ENCODE measurements around the gene ARHGAP9. TPM values are rescaled to one million over a fixed set of nuclear protein-coding genes. Genes with fewer than 3 reads are reported as not detected.

ARHGAP9 gene
- total and polyA plus RNA-seq, 2 of the 8 experiments (the other 6 are each of a cell fraction or from before 2014, with no cell fraction given) = 3.2 to 6.0 TPM

GRCh38 chr12:57431654-57432188 is 47.9 kb downstream of the ARHGAP9 start:
- no peak overlapping the region for H3K4ac ChIP-seq (replicated peaks; ENCODE audit: insufficient read length, low read depth, low read length)
- no peak overlapping the region; a peak in 1 of 7 replicates for H3K9ac ChIP-seq (replicated peaks in 1 of 4; ENCODE audit: extremely low read depth in 1 of 4, low read depth in 3 of 4, low read length in 3 of 4)
- ChIA-PET CTCF (ENCODE audit: partially characterized antibody) (interaction anchor here (1.3 to 7.7 kb wide), 4 partner anchors 21 to 218 kb away, joined by 3 to 112 read pairs (median 4); partner anchors contain the start of gene INHBE), POLR2A (ENCODE audit: partially characterized antibody) (interaction anchor here (0.9 to 13.2 kb wide), 2 partner anchors 12 to 19 kb away, joined by 3 to 168 read pairs; partner anchors contain the start of gene INHBE)
- H3K79me2 ChIP-seq (ENCODE audit: control insufficient read depth in 1 of 2, insufficient read depth in 2 of 2, low read length in 2 of 2) = peaks cover 0 to 14% of the 10 kb centered on the region in 2 experiments; a peak in 2 of 4 replicates
- H3K14ac ChIP-seq (ENCODE audit: insufficient read length) = no peak overlapping the region
- no peak for TF ChIP-seq CREB1 (IDR thresholded peaks at IDR 0.05)
- TF ChIP-seq SP4 (IDR thresholded peaks at IDR 0.05; ENCODE audit: low read length) = no peak
- TF ChIP-seq NANOG (IDR thresholded peaks at IDR 0.05; ENCODE audit: insufficient read depth, low read depth, low read length, poor library complexity, severe bottlenecking) = no peak
- no peak for TF ChIP-seq POLR2AphosphoS5 (IDR thresholded peaks at IDR 0.05; ENCODE audit: low read depth, low read length)
- no peak for TF ChIP-seq CBX8 (IDR thresholded peaks at IDR 0.05; ENCODE audit: borderline replicate concordance, low read depth, low read length)
- no peak for TF ChIP-seq FOSL1 (IDR thresholded peaks at IDR 0.05; ENCODE audit: insufficient read depth, low read depth, low read length)
- TF ChIP-seq HDAC2 (IDR thresholded peaks at IDR 0.05; ENCODE audit: borderline replicate concordance in 1 of 2, low read depth in 2 of 2, low read length in 2 of 2) = no peak
- no peak for TF ChIP-seq KDM1A (IDR thresholded peaks at IDR 0.05; ENCODE audit: borderline replicate concordance, low read length)
- no peak for TF ChIP-seq MAFK (IDR thresholded peaks at IDR 0.05; ENCODE audit: low read depth, low read length)
- TF ChIP-seq SUZ12 (IDR thresholded peaks at IDR 0.05; ENCODE audit: low read length) = no peak
- no peak for TF ChIP-seq TAF1 (IDR thresholded peaks at IDR 0.05; ENCODE audit: low read depth, low read length)
- TF ChIP-seq ASH2L (IDR thresholded peaks at IDR 0.05; ENCODE audit: low read length) = no peak
- TF ChIP-seq CEBPB (IDR thresholded peaks at IDR 0.05; ENCODE audit: low read depth, low read length) = no peak
- no peaks in the 10 kb centered on the region for H3K27me3 ChIP-seq (replicated peaks in 1 of 4; ENCODE audit: control insufficient read depth in 3 of 4, extremely low read depth in 1 of 4, insufficient read depth in 3 of 4, low read length in 3 of 4)
- no peak overlapping the region for H3K27ac ChIP-seq (ENCODE audit: low read depth, low read length)
- peak overlapping the region; percentile 37 to 57; a peak in 2 of 4 replicates for H3K4me2 ChIP-seq (ENCODE audit: insufficient read depth in 1 of 2, low read depth in 2 of 2, low read length in 2 of 2)
- H3K4me1 ChIP-seq (replicated peaks in 1 of 4; ENCODE audit: control insufficient read depth in 3 of 4, insufficient read depth in 4 of 4, low read length in 3 of 4) = peaks cover 0 to 5% (median 2%) of the 10 kb centered on the region in 4 experiments; a peak in 5 of 7 replicates
- H2BK15ac ChIP-seq (ENCODE audit: low read length) = no peak overlapping the region
- H2BK120ac ChIP-seq (replicated peaks; ENCODE audit: low read depth, low read length) = no peak overlapping the region
- no peak for FAIRE-seq
- H2BK12ac ChIP-seq (ENCODE audit: low read depth, low read length) = no peak overlapping the region
- H3K23me2 ChIP-seq (ENCODE audit: low read depth, low read length) = peaks cover 3% of the 10 kb centered on the region; the same call in 1 of the 2 replicates
- no peak overlapping the region for H4K5ac ChIP-seq (ENCODE audit: insufficient read length, low read depth, low read length)
- H3K56ac ChIP-seq (replicated peaks; ENCODE audit: insufficient read length, low read depth, low read length) = no peak overlapping the region
- no peaks in the 10 kb centered on the region for H4K20me1 ChIP-seq (replicated peaks in 1 of 2; ENCODE audit: control insufficient read depth in 1 of 2, insufficient read depth in 2 of 2, low read length in 2 of 2)
- DNase-seq (ENCODE audit: low read depth in 1 of 2, low spot score in 2 of 2) = no peak
- H4K8ac ChIP-seq (ENCODE audit: extremely low read depth, insufficient read depth, low read length) = no peak overlapping the region
- no peak overlapping the region for H3K23ac ChIP-seq (ENCODE audit: insufficient read length)
- peak overlapping the region in 1 of 4 experiments; percentile 69; a peak in 2 of 8 replicates for H3K4me3 ChIP-seq (ENCODE audit: extremely low read depth in 1 of 4, insufficient read depth in 2 of 4, low read depth in 3 of 4, low read length in 4 of 4)
- no peak overlapping the region for H4K91ac ChIP-seq (replicated peaks; ENCODE audit: insufficient read length, low read length)
- no peaks in the 10 kb centered on the region for H3K36me3 ChIP-seq (ENCODE audit: control insufficient read depth in 2 of 4, insufficient read depth in 4 of 4, low read length in 3 of 4)
- 93% methylated on average over 11 of the region's 11 CpGs; no CpG with 5 or more reads in 1 of the 2 experiments for WGBS, 2 experiments (ENCODE audit: extremely low coverage in 1 of 2, insufficient coverage in 1 of 2, insufficient read length in 1 of 2, insufficient replicate concordance in 2 of 2, low coverage in 1 of 2, low lambda C conversion rate in 2 of 2, missing lambda C conversion rate in 1 of 2)
- H2AK5ac ChIP-seq (ENCODE audit: low read depth, low read length) = no peak overlapping the region
- H2AFZ ChIP-seq (ENCODE audit: low read length) = 0 out of 2 replicates have a peak overlapping the region, but pooled peaks have one; percentile 31
- no peak overlapping the region for H2BK20ac ChIP-seq (ENCODE audit: low read length)
- H3K9me3 ChIP-seq (ENCODE audit: insufficient read depth in 2 of 2, low read depth in 1 of 2, low read length in 1 of 2) = no peaks in the 10 kb centered on the region
- no peak overlapping the region for H2BK5ac ChIP-seq (ENCODE audit: low read depth, low read length)
- H3K79me1 ChIP-seq (ENCODE audit: low read depth, low read length) = peaks cover 3% of the 10 kb centered on the region
- H3K18ac ChIP-seq (ENCODE audit: extremely low read depth, low read length) = no peak overlapping the region

Data from H1 (cell line).